Liver (tissue), 9 donors: ENCODE data around the gene SLC16A2. TPM values are rescaled to one million over a fixed set of nuclear protein-coding genes. Genes with fewer than 3 reads are reported as not detected.

Experiments
- DNase-seq: peaks from one replicate; pipeline ENCODE4 v3.0.0-alpha.2; 2017; ENCODE audit warnings: low spot score
- H3K27ac ChIP-seq, 2 donors: one replicate each; pipeline ENCODE4 v1.7.0; 2013; ENCODE audit warnings: inconsistent platforms in 2 of 2, low read length in 2 of 2, control low read depth in 1 of 2, low read depth in 1 of 2, mild to moderate bottlenecking in 1 of 2
- H3K27me3 ChIP-seq, 4 donors: one replicate each; pipeline versions ENCODE4 v1.6.1 to v1.7.0; 2013; ENCODE audit warnings: low read length in 3 of 4, inconsistent platforms in 1 of 4, mild to moderate bottlenecking in 1 of 4, moderate library complexity in 1 of 4; ENCODE audit not compliant: control insufficient read depth in 4 of 4, insufficient read depth in 4 of 4
- H3K36me3 ChIP-seq, 4 donors: one replicate each; pipeline versions ENCODE4 v1.6.1 to v1.7.0; 2013; ENCODE audit warnings: low read length in 3 of 4, mild to moderate bottlenecking in 3 of 4, low read depth in 1 of 4, moderate library complexity in 1 of 4; ENCODE audit not compliant: control insufficient read depth in 4 of 4, insufficient read depth in 3 of 4
- H3K4me1 ChIP-seq, 4 donors: one replicate each; pipeline versions ENCODE4 v1.6.1 to v1.7.0; 2013; ENCODE audit warnings: low read length in 3 of 4, mild to moderate bottlenecking in 3 of 4, moderate library complexity in 1 of 4; ENCODE audit not compliant: control insufficient read depth in 4 of 4, insufficient read depth in 4 of 4
- H3K4me3 ChIP-seq, 3 donors: one replicate each; pipeline versions ENCODE4 v1.6.1 to v1.7.0; 2013; ENCODE audit warnings: low read length in 3 of 3, control low read depth in 1 of 3, low read depth in 1 of 3, mild to moderate bottlenecking in 1 of 3
- H3K9ac ChIP-seq, 2 donors: one replicate each; pipeline ENCODE4 v1.7.0; 2013; ENCODE audit warnings: low read length in 2 of 2, mild to moderate bottlenecking in 2 of 2, moderate library complexity in 2 of 2, control low read depth in 1 of 2, low read depth in 1 of 2
- H3K9me3 ChIP-seq, 4 donors: one replicate each; pipeline versions ENCODE4 v1.6.1 to v1.7.0; 2013; ENCODE audit warnings: low read length in 3 of 4; ENCODE audit not compliant: control insufficient read depth in 4 of 4
- EGR1 ChIP-seq, 2 donors: IDR thresholded peaks; 2 replicates each; pipeline ENCODE4 v1.6.1; 2016 to 2018; ENCODE audit warnings: antibody characterized with exemption in 2 of 2, low read depth in 2 of 2
- FOXA1 ChIP-seq: IDR thresholded peaks from 2 replicates; pipeline ENCODE4 v1.6.1; 2016; ENCODE audit warnings: antibody characterized with exemption
- FOXA2 ChIP-seq: IDR thresholded peaks from 2 replicates; pipeline ENCODE4 v1.6.1; 2016; ENCODE audit warnings: antibody characterized with exemption
- GABPA ChIP-seq, 2 donors: IDR thresholded peaks in 1 of 2; conservative IDR thresholded peaks in 1 of 2; 2 replicates each; pipeline ENCODE4 v1.6.1; 2016; ENCODE audit warnings: antibody characterized with exemption in 2 of 2, mild to moderate bottlenecking in 1 of 2, moderate library complexity in 1 of 2
- HNF4A ChIP-seq, 2 donors: conservative IDR thresholded peaks; 2 replicates each; pipeline ENCODE4 v1.6.1; 2016; ENCODE audit warnings: antibody characterized with exemption in 2 of 2, mild to moderate bottlenecking in 2 of 2
- HNF4G ChIP-seq: IDR thresholded peaks from 2 replicates; pipeline ENCODE4 v1.6.1; 2016; ENCODE audit warnings: antibody characterized with exemption
- JUND ChIP-seq, 2 donors: IDR thresholded peaks; 2 replicates each; pipeline ENCODE4 v1.6.1; 2016; ENCODE audit warnings: antibody characterized with exemption in 2 of 2
- NR2F2 ChIP-seq: IDR thresholded peaks from 2 replicates; pipeline ENCODE4 v1.6.1; 2016; ENCODE audit warnings: antibody characterized with exemption
- RAD21 ChIP-seq, 2 donors: IDR thresholded peaks; 2 replicates each; pipeline ENCODE4 v1.6.1; 2016; ENCODE audit warnings: antibody characterized with exemption in 2 of 2, mild to moderate bottlenecking in 2 of 2
- RXRA ChIP-seq, 2 donors: IDR thresholded peaks; 2 replicates each; pipeline ENCODE4 v1.6.1; 2017 to 2018; ENCODE audit warnings: antibody characterized with exemption in 2 of 2, mild to moderate bottlenecking in 1 of 2
- SP1 ChIP-seq: IDR thresholded peaks from 2 replicates; pipeline ENCODE4 v1.6.1; 2018; ENCODE audit warnings: antibody characterized with exemption, mild to moderate bottlenecking
- TAF1 ChIP-seq: conservative IDR thresholded peaks from 2 replicates; pipeline ENCODE4 v1.6.1; 2016; ENCODE audit warnings: antibody characterized with exemption, mild to moderate bottlenecking
- YY1 ChIP-seq: IDR thresholded peaks from 2 replicates; pipeline ENCODE4 v1.6.1; 2016; ENCODE audit warnings: antibody characterized with exemption, mild to moderate bottlenecking
- WGBS: extraction: QIAGEN DNeasy Blood & Tissue Kit; methylation state at CpG from one replicate; pipeline ENCODE4 v1.1.7; 2013; 5-methylcytosine and 5-hydroxymethylcytosine counted together
- polyA plus RNA-seq, 2 donors: library from polyadenylated mRNA; stranded (reverse) in 1 of 2; unstranded in 1 of 2; fragments of 200-250 nt in 1 of 2; fragments of >200 nt in 1 of 2; fragmentation: Nextera tagmentation in 1 of 2; extraction: Ambion mirVana in 1 of 2; gene quantifications; one replicate each; pipeline versions ENCODE4 v1.2.1 to v1.2.3, GENCODE V29; 2013 to 2015
- total RNA-seq, 2 donors: library from RNA; depleted of rRNA; stranded (reverse); fragments of >200 nt; gene quantifications; one replicate each; pipeline ENCODE4 v1.2.3, GENCODE V29; 2014
- TF ChIP-seq, protein P1 (sequence below): IDR thresholded peaks from 2 replicates; pipeline ENCODE4 v1.6.1; 2016; ENCODE audit warnings: antibody characterized with exemption
- TF ChIP-seq, protein P2 (sequence below): IDR thresholded peaks from 2 replicates; pipeline ENCODE4 v1.6.1; 2016; ENCODE audit warnings: antibody characterized with exemption, mild to moderate bottlenecking
- TF ChIP-seq, protein P3 (sequence below): fragments of 150-350 bp; IDR thresholded peaks from 2 replicates; pipeline ENCODE4 v1.5.1; 2017; ENCODE audit warnings: improper control_type of control experiment, low read depth, low read length; ENCODE audit not compliant: missing input control
- TF ChIP-seq, protein P4 (sequence below): IDR thresholded peaks from 2 replicates; pipeline ENCODE4 v1.6.1; 2016; ENCODE audit warnings: antibody characterized with exemption
- TF ChIP-seq, protein P5 (sequence below): IDR thresholded peaks from 2 replicates; pipeline ENCODE4 v1.6.1; 2016; ENCODE audit warnings: antibody characterized with exemption
- donor health status: healthy.
- donor health status: healthy.
- donor health status: healthy.
- donor health status: healthy.
- donor health status: healthy.

The SLC16A2 gene
- total and polyA plus RNA-seq, 4 donors: 10.0 to 32.7 (median 21.9) TPM

DNA sequence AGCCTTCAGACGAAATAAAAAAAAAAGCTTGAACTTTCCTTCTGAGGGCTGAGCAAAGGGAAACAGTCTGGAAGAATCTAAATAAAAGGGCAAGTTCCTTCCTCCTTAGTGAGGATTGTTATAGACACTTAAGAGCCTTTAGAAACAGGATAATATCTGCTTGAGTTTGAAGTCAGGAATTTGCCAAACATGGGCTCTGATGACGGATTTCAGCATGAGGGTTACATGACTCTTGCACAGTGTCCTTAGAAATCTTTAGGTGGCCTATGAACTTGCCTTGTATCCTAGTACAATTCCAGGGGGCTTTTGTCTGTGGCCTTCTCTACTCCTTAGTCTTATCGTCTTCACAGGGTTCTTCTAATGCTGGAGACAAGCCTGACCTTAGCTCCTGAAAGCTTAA, 99.0 kb downstream of the SLC16A2 start:
- DNase-seq: no peak
- H3K27me3 ChIP-seq: no peaks in the 10 kb centered on the region
- 77% methylated on average over 3 of the region's 3 CpGs for whole genome bisulfite sequencing
- H3K9ac ChIP-seq: no peak overlapping the region
- H3K4me1 ChIP-seq: peaks cover 2 to 15% (median 9%) of the 10 kb centered on the region in 4 donors
- no peak for TF ChIP-seq FOXA1
- no peak for TF ChIP-seq NR2F2
- TF ChIP-seq GABPA (IDR thresholded peaks at IDR 0.05 in 1 of 2, conservative IDR thresholded peaks at IDR 0.05 in 1 of 2): no peak
- TF ChIP-seq EGR1 (IDR thresholded peaks at IDR 0.05; ENCODE audit: low read depth in 2 of 2): no peak
- TF ChIP-seq TAF1: no peak
- TF ChIP-seq, protein P1, sequence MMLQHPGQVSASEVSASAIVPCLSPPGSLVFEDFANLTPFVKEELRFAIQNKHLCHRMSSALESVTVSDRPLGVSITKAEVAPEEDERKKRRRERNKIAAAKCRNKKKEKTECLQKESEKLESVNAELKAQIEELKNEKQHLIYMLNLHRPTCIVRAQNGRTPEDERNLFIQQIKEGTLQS: no peak
- no peak for TF ChIP-seq RXRA (IDR thresholded peaks at IDR 0.05)
- TF ChIP-seq, protein P2, sequence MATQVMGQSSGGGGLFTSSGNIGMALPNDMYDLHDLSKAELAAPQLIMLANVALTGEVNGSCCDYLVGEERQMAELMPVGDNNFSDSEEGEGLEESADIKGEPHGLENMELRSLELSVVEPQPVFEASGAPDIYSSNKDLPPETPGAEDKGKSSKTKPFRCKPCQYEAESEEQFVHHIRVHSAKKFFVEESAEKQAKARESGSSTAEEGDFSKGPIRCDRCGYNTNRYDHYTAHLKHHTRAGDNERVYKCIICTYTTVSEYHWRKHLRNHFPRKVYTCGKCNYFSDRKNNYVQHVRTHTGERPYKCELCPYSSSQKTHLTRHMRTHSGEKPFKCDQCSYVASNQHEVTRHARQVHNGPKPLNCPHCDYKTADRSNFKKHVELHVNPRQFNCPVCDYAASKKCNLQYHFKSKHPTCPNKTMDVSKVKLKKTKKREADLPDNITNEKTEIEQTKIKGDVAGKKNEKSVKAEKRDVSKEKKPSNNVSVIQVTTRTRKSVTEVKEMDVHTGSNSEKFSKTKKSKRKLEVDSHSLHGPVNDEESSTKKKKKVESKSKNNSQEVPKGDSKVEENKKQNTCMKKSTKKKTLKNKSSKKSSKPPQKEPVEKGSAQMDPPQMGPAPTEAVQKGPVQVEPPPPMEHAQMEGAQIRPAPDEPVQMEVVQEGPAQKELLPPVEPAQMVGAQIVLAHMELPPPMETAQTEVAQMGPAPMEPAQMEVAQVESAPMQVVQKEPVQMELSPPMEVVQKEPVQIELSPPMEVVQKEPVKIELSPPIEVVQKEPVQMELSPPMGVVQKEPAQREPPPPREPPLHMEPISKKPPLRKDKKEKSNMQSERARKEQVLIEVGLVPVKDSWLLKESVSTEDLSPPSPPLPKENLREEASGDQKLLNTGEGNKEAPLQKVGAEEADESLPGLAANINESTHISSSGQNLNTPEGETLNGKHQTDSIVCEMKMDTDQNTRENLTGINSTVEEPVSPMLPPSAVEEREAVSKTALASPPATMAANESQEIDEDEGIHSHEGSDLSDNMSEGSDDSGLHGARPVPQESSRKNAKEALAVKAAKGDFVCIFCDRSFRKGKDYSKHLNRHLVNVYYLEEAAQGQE: no peak
- TF ChIP-seq, protein P3, sequence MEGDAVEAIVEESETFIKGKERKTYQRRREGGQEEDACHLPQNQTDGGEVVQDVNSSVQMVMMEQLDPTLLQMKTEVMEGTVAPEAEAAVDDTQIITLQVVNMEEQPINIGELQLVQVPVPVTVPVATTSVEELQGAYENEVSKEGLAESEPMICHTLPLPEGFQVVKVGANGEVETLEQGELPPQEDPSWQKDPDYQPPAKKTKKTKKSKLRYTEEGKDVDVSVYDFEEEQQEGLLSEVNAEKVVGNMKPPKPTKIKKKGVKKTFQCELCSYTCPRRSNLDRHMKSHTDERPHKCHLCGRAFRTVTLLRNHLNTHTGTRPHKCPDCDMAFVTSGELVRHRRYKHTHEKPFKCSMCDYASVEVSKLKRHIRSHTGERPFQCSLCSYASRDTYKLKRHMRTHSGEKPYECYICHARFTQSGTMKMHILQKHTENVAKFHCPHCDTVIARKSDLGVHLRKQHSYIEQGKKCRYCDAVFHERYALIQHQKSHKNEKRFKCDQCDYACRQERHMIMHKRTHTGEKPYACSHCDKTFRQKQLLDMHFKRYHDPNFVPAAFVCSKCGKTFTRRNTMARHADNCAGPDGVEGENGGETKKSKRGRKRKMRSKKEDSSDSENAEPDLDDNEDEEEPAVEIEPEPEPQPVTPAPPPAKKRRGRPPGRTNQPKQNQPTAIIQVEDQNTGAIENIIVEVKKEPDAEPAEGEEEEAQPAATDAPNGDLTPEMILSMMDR: no peak
- TF ChIP-seq HNF4A (conservative IDR thresholded peaks at IDR 0.05): no peak
- TF ChIP-seq HNF4G: no peak
- TF ChIP-seq SP1: no peak
- TF ChIP-seq YY1: no peak
- no peak for TF ChIP-seq RAD21 (IDR thresholded peaks at IDR 0.05)
- TF ChIP-seq, protein P4, sequence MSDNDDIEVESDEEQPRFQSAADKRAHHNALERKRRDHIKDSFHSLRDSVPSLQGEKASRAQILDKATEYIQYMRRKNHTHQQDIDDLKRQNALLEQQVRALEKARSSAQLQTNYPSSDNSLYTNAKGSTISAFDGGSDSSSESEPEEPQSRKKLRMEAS: no peak
- no peak for TF ChIP-seq JUND (IDR thresholded peaks at IDR 0.05)
- TF ChIP-seq FOXA2: no peak
- TF ChIP-seq, protein P5, sequence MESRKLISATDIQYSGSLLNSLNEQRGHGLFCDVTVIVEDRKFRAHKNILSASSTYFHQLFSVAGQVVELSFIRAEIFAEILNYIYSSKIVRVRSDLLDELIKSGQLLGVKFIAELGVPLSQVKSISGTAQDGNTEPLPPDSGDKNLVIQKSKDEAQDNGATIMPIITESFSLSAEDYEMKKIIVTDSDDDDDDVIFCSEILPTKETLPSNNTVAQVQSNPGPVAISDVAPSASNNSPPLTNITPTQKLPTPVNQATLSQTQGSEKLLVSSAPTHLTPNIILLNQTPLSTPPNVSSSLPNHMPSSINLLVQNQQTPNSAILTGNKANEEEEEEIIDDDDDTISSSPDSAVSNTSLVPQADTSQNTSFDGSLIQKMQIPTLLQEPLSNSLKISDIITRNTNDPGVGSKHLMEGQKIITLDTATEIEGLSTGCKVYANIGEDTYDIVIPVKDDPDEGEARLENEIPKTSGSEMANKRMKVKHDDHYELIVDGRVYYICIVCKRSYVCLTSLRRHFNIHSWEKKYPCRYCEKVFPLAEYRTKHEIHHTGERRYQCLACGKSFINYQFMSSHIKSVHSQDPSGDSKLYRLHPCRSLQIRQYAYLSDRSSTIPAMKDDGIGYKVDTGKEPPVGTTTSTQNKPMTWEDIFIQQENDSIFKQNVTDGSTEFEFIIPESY: no peak
- H3K9me3 ChIP-seq: no peaks in the 10 kb centered on the region
- no peaks in the 10 kb centered on the region for H3K36me3 ChIP-seq
- H3K27ac ChIP-seq: no peak overlapping the region
- no peak overlapping the region for H3K4me3 ChIP-seq
